ENCODE data around the gene ZNF236.

GRCh38 chr18:76824145-76824676 is 1.9 kb downstream of the ZNF236 start:
- TF ChIP-seq CEBPB (IDR thresholded peaks at IDR 0.05; ENCODE audit: low read depth, low read length) (no peak), MAX (IDR thresholded peaks at IDR 0.05) (no peak)

Measured in H1 (cell line).